Osteoblast (primary cell): ENCODE measurements around the gene AP4E1. TPM values are rescaled to one million over a fixed set of nuclear protein-coding genes. Genes with fewer than 3 reads are reported as not detected.

Experiments used
- DNase-seq: peaks from one replicate; pipeline ENCODE4 v3.0.0; 2011; ENCODE audit warnings: low spot score, mixed read lengths; ENCODE audit not compliant: insufficient read length; ENCODE audit errors: missing footprints
- H2AFZ ChIP-seq: 2 replicates; pipeline ENCODE4 v1.6.0; 2011; ENCODE audit warnings: mild to moderate bottlenecking, low read length
- H3K27ac ChIP-seq: 2 replicates; pipeline ENCODE4 v1.5.1; 2011; ENCODE audit warnings: mild to moderate bottlenecking, low read depth, low read length, moderate library complexity
- H3K27me3 ChIP-seq: 2 replicates; pipeline ENCODE4 v1.6.0; 2012; ENCODE audit warnings: mild to moderate bottlenecking, control low read depth, inconsistent platforms, low read length, moderate library complexity; ENCODE audit not compliant: insufficient read depth
- H3K36me3 ChIP-seq: 2 replicates; pipeline ENCODE4 v1.5.1; 2011; ENCODE audit warnings: mild to moderate bottlenecking, low read length, control low read depth, moderate library complexity; ENCODE audit not compliant: insufficient read depth
- H3K4me1 ChIP-seq: 2 replicates; pipeline ENCODE4 v1.5.1; 2011; ENCODE audit warnings: mild to moderate bottlenecking, low read length, control low read depth, moderate library complexity; ENCODE audit not compliant: insufficient read depth
- H3K4me2 ChIP-seq: 2 replicates; pipeline ENCODE4 v1.6.0; 2011; ENCODE audit warnings: mild to moderate bottlenecking, low read length; ENCODE audit not compliant: insufficient read depth
- H3K4me3 ChIP-seq: fragments of 200-600 bp; sonication (generic); 3 replicates; pipeline ENCODE4 v1.5.1; 2012; ENCODE audit warnings: mild to moderate bottlenecking, low read length, inconsistent platforms; ENCODE audit not compliant: insufficient read depth
- H3K79me2 ChIP-seq: 2 replicates; pipeline ENCODE4 v1.6.0; 2012; ENCODE audit warnings: mild to moderate bottlenecking, low read length, control low read depth, inconsistent platforms; ENCODE audit not compliant: insufficient read depth
- H3K9me3 ChIP-seq: 2 replicates; pipeline ENCODE4 v1.5.1; 2011; ENCODE audit warnings: low read depth, low read length, control low read depth
- H4K20me1 ChIP-seq: 2 replicates; pipeline ENCODE4 v1.6.0; 2012; ENCODE audit warnings: mild to moderate bottlenecking, low read length, control low read depth; ENCODE audit not compliant: insufficient read depth
- CTCF ChIP-seq: IDR thresholded peaks from 2 replicates; pipeline ENCODE4 v1.5.1; 2011; ENCODE audit warnings: mild to moderate bottlenecking, low read depth, low read length, moderate library complexity; ENCODE audit errors: extremely low read depth
- total RNA-seq: library from RNA; depleted of rRNA; stranded (reverse); fragments of >200 nt; gene quantifications from 2 replicates; pipeline ENCODE4 v1.2.3, GENCODE V29; 2012

AP4E1 gene
- total RNA-seq, 1 donor = 19.2 TPM

- H3K36me3 ChIP-seq = no peaks in the 10 kb centered on the region
- H3K9me3 ChIP-seq = no peaks in the 10 kb centered on the region
- DNase-seq = no peak
- peaks cover 39% of the 10 kb centered on the region for H3K4me1 ChIP-seq
- no peak for TF ChIP-seq CTCF
- no peaks in the 10 kb centered on the region for H3K27me3 ChIP-seq
- no peaks in the 10 kb centered on the region for H4K20me1 ChIP-seq
- H3K4me2 ChIP-seq = peak overlapping the region; percentile 45
- no peak overlapping the region for H2AFZ ChIP-seq
- no peak overlapping the region for H3K4me3 ChIP-seq
- no peaks in the 10 kb centered on the region for H3K79me2 ChIP-seq
- H3K27ac ChIP-seq = peak overlapping the region; percentile 69
Observed at GRCh38 chr15:50886139-50886467, 22.4 kb upstream of the AP4E1 start.

GRCh38 chr15:50886611-50887345 lies 21.7 kb upstream of the AP4E1 start:
- Histone ChIP-seq H3K9me3 (no peaks in the 10 kb centered on the region), H3K36me3 (no peaks in the 10 kb centered on the region), H3K4me2 (no peak overlapping the region), H2AFZ (no peak overlapping the region), H3K79me2 (no peaks in the 10 kb centered on the region), H3K27me3 (no peaks in the 10 kb centered on the region), H3K4me3 (no peak overlapping the region), H3K27ac (no peak overlapping the region), H3K4me1 (peaks cover 33% of the 10 kb centered on the region), H4K20me1 (no peaks in the 10 kb centered on the region)
- TF ChIP-seq CTCF = no peak
- no peak for DNase-seq

GRCh38 chr15:50888054-50888453 lies 20.4 kb upstream of the AP4E1 start:
- DNase-seq = no peak
- H3K4me1 ChIP-seq = peaks cover 33% of the 10 kb centered on the region
- H3K79me2 ChIP-seq = no peaks in the 10 kb centered on the region
- no peak overlapping the region for H3K4me2 ChIP-seq
- H2AFZ ChIP-seq = no peak overlapping the region
- no peak overlapping the region for H3K4me3 ChIP-seq
- H3K9me3 ChIP-seq = no peaks in the 10 kb centered on the region
- no peak for TF ChIP-seq CTCF
- no peaks in the 10 kb centered on the region for H4K20me1 ChIP-seq
- H3K27ac ChIP-seq = no peak overlapping the region
- H3K27me3 ChIP-seq = no peaks in the 10 kb centered on the region
- H3K36me3 ChIP-seq = no peaks in the 10 kb centered on the region

GRCh38 chr15:50889589-50889988 lies 18.9 kb upstream of the AP4E1 start:
- peaks cover 24% of the 10 kb centered on the region for H3K4me1 ChIP-seq
- no peaks in the 10 kb centered on the region for H3K36me3 ChIP-seq
- H4K20me1 ChIP-seq = no peaks in the 10 kb centered on the region
- no peaks in the 10 kb centered on the region for H3K9me3 ChIP-seq
- H3K4me2 ChIP-seq = no peak overlapping the region
- no peak overlapping the region for H3K27ac ChIP-seq
- no peak for DNase-seq
- H2AFZ ChIP-seq = no peak overlapping the region
- H3K4me3 ChIP-seq = no peak overlapping the region
- no peaks in the 10 kb centered on the region for H3K27me3 ChIP-seq
- no peaks in the 10 kb centered on the region for H3K79me2 ChIP-seq
- TF ChIP-seq CTCF = no peak
